Esophagus squamous epithelium (tissue), 5 donors: ENCODE data around the gene LRP1B. TPM values are rescaled to one million over a fixed set of nuclear protein-coding genes. Genes with fewer than 3 reads are reported as not detected.

Experiments
- DNase-seq: peaks from one replicate; lab custom pipeline; 2025; lab: John Stamatoyannopoulos, UW
- H3K27ac ChIP-seq, 4 donors: fragments of 200-600 bp; sonication (generic); one replicate each; pipeline ENCODE4 v1.5.1; 2016 to 2019; ENCODE audit warnings: mild to moderate bottlenecking in 1 of 4
- H3K27me3 ChIP-seq, 4 donors: fragments of 200-600 bp; sonication (generic); 1 replicate in 3 of 4; 2 replicates in 1 of 4; pipeline versions ENCODE4 v1.5.1 to v1.6.0; 2017 to 2021; ENCODE audit warnings: antibody characterized with exemption in 1 of 4
- H3K36me3 ChIP-seq, 3 donors: fragments of 200-600 bp; sonication (generic); one replicate each; pipeline ENCODE4 v1.5.1; 2016 to 2019
- H3K4me1 ChIP-seq, 3 donors: fragments of 200-600 bp; sonication (generic); one replicate each; pipeline ENCODE4 v1.5.1; 2017 to 2019
- H3K4me3 ChIP-seq, 4 donors: fragments of 200-600 bp; sonication (generic); 1 replicate in 3 of 4; 2 replicates in 1 of 4; pipeline ENCODE4 v1.5.1; 2016 to 2019; ENCODE audit warnings: mild to moderate bottlenecking in 2 of 4, moderate library complexity in 1 of 4
- H3K9me3 ChIP-seq, 3 donors: fragments of 200-600 bp; sonication (generic); one replicate each; pipeline ENCODE4 v1.5.1; 2016 to 2019
- CTCF ChIP-seq, 6 experiments: fragments of 450-650 bp in 4 of 6; fragments of 200-600 bp in 2 of 6; sonication (generic) in 2 of 6; IDR thresholded peaks; one replicate each; pipeline ENCODE4 v1.5.1; 2016 to 2019; ENCODE audit warnings: antibody characterized with exemption in 6 of 6, mild to moderate bottlenecking in 4 of 6, moderate library complexity in 4 of 6
- POLR2A ChIP-seq, 4 donors: fragments of 450-650 bp; IDR thresholded peaks; one replicate each; pipeline ENCODE4 v1.6.1; 2017; ENCODE audit warnings: antibody characterized with exemption in 4 of 4, mild to moderate bottlenecking in 4 of 4, moderate library complexity in 3 of 4
- WGBS, 2 donors: methylation state at CpG; one replicate each; pipeline ENCODE4 v1.1.5; 2018; 5-methylcytosine and 5-hydroxymethylcytosine counted together
- intact Hi-C: fragments of 100-400 bp; cut with DNase I; formaldehyde crosslinking; loops from one replicate; pipeline ENCODE4 v1.15.0; 2022
- total RNA-seq, 4 donors: library from RNA; depleted of rRNA; stranded (reverse); fragments of >200 nt; gene quantifications; one replicate each; pipeline ENCODE4 v1.1.0, GENCODE V29; 2016
- donor health status: DM: yes; HTN: yes; CAD: no.

Gene LRP1B
- total RNA-seq, 4 donors from 2014 or later: 0.04 to 1.1 (median 0.23) TPM

DNA sequence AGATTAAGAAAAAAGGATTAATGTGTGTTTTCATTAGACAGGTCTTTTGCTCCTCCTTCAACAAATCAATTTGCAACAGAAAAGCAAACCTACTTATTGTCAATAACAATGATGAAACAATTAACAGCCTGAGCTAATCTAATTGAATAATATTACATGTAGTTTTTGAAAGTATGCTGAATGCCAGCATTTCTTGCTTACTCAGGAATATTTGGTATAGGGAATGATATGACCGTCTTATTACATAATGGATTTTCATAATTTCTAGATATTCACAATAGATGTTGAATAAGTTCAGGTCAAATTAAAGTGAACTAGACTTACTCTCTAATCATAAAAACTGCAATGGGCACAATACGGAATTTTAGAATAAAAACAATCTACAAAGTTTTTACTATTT lies 1856.9 kb downstream of the LRP1B start:
- DNase-seq: no peak
- Histone ChIP-seq H3K4me1 (no peaks in the 10 kb centered on the region), H3K27me3 (no peaks in the 10 kb centered on the region), H3K4me3 (no peak overlapping the region), H3K27ac (no peak overlapping the region), H3K9me3 (no peaks in the 10 kb centered on the region), H3K36me3 (no peaks in the 10 kb centered on the region)
- 82 to 86% methylated on average over 2 of the region's 2 CpGs for WGBS, 2 donors
- intact Hi-C loops: no loop called here
- TF ChIP-seq CTCF (IDR thresholded peaks at IDR 0.05) (no peak), POLR2A (IDR thresholded peaks at IDR 0.05) (no peak)

DNA sequence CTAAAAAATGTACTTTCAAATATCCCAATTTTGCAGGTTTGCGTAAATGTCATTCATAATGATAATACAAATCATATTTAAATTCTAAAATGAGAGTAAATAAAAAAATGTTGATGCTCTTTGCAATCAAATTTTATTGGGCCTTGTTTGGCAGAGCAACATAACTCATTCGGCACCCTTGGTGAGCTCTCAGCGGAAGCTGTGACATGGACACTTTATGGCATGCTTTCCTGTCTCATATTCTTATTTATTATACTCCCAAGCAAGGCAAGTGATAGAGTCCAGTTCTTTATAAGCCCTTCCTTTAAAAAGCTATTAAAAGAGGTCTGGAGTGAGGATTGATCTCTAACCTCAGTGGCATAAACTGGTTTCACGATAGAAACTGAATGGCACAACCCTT lies 1857.4 kb downstream of the LRP1B start:
- TF ChIP-seq POLR2A (IDR thresholded peaks at IDR 0.05) (no peak), CTCF (IDR thresholded peaks at IDR 0.05) (no peak)
- no peak overlapping the region for H3K4me3 ChIP-seq
- no peak for DNase-seq
- H3K36me3 ChIP-seq: no peaks in the 10 kb centered on the region
- no peaks in the 10 kb centered on the region for H3K9me3 ChIP-seq
- no peaks in the 10 kb centered on the region for H3K27me3 ChIP-seq
- WGBS, 2 donors: 79 to 86% methylated on average over 4 of the region's 4 CpGs
- intact Hi-C loops: no loop called here
- H3K27ac ChIP-seq: no peak overlapping the region
- no peaks in the 10 kb centered on the region for H3K4me1 ChIP-seq

DNA sequence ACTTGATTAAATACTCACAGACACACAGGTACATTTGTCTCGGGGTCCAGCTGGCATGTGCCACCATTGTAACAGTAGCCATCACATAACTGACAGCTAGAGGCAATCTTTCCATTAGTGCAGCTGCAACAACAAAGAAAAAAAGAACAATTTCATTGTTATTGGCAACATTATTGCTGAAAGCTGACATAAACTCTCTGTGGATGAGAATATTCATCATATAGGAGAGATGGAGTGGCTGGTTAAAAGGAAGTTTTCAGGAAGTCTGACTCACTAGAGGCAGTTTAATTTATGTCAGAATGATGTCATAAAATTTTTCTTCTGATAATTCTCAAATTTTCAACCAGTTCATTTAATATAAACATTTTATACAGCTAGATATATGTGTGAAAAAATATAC lies 1860.6 kb downstream of the LRP1B start:
- intact Hi-C loops: no loop called here
- TF ChIP-seq POLR2A (IDR thresholded peaks at IDR 0.05) (no peak), CTCF (IDR thresholded peaks at IDR 0.05) (no peak)
- H3K9me3 ChIP-seq: no peaks in the 10 kb centered on the region

DNA sequence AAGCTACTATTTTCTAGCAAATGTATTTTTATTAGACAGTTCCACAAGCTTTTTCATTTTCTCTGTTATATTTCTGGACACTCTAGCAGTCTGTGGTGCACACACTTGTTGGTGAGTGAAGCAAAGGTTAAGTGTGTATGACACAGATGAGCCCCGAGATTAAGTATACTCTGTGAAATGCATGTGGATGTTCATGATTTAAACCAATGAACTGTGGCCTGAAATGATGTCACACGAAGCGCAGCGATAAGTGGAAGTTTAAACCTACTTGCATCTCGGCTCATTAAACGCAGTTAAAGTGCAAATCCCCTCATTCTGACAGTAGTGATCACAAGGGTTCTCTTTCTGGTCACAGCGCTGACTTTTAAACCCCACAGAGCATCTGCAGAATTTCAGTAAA lies 1861.8 kb downstream of the LRP1B start:
- intact Hi-C loops: no loop called here
- Histone ChIP-seq H3K4me3 (no peak overlapping the region), H3K36me3 (no peaks in the 10 kb centered on the region), H3K27me3 (no peaks in the 10 kb centered on the region), H3K9me3 (no peaks in the 10 kb centered on the region), H3K4me1 (no peaks in the 10 kb centered on the region), H3K27ac (no peak overlapping the region)
- DNase-seq: no peak
- no peak for TF ChIP-seq POLR2A (IDR thresholded peaks at IDR 0.05)
- no peak for TF ChIP-seq CTCF (IDR thresholded peaks at IDR 0.05)
- 78 to 82% methylated on average over 7 of the region's 7 CpGs for WGBS, 2 donors

More for the DNA sequence above, 1860.6 kb downstream of the LRP1B start:
- Histone ChIP-seq H3K27me3 (no peaks in the 10 kb centered on the region), H3K4me3 (no peak overlapping the region), H3K4me1 (no peaks in the 10 kb centered on the region), H3K36me3 (no peaks in the 10 kb centered on the region), H3K27ac (no peak overlapping the region)
- no peak for DNase-seq
- 42 to 52% methylated on average over 1 of the region's 1 CpG for WGBS, 2 donors

DNA sequence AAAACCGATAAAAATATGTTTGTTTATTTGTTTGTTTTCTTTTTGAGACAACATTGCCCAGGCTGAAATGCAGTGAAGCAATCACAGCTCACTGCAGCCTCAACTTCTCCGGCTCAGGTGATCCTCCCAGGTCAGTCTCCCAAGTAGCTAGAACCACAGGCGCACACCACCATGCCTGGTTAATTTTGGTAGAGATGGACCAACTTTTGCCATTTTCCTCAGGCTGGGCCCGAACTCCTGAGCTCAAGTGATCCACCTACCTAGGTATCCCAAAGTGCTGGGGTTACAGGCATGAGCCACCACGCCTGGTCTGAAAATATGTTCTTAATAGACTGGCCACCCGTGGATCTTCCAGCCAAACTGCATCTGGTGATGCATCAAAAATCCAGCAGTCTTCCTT lies 1867.9 kb downstream of the LRP1B start:
- H3K36me3 ChIP-seq: no peaks in the 10 kb centered on the region
- H3K4me3 ChIP-seq: no peak overlapping the region
- no peak overlapping the region for H3K27ac ChIP-seq
- DNase-seq: no peak
- TF ChIP-seq CTCF (IDR thresholded peaks at IDR 0.05): no peak
- TF ChIP-seq POLR2A (IDR thresholded peaks at IDR 0.05): no peak
- intact Hi-C loops: no loop called here
- H3K9me3 ChIP-seq: no peaks in the 10 kb centered on the region
- H3K4me1 ChIP-seq: no peaks in the 10 kb centered on the region
- no peaks in the 10 kb centered on the region for H3K27me3 ChIP-seq
- 74 to 78% methylated on average over 5 to 6 of the region's 6 CpGs for WGBS, 2 donors
